HEK293T (cell line): ENCODE measurements around the gene RAB42.

Experiments used
- ARNT ChIP-seq: fragments of 450-650 bp; IDR thresholded peaks from 2 replicates; pipeline ENCODE4 v1.6.1; 2017; ENCODE audit warnings: mild to moderate bottlenecking
- BHLHE40 ChIP-seq: fragments of 450-650 bp; IDR thresholded peaks from 2 replicates; pipeline ENCODE4 v1.6.1; 2016; ENCODE audit warnings: mild to moderate bottlenecking, moderate library complexity, borderline replicate concordance
- CTBP1 ChIP-seq: fragments of 450-650 bp; IDR thresholded peaks from 2 replicates; pipeline ENCODE4 v1.6.1; 2016; ENCODE audit warnings: borderline replicate concordance
- ELF4 ChIP-seq: fragments of 450-650 bp; IDR thresholded peaks from 2 replicates; pipeline ENCODE4 v1.6.1; 2017; ENCODE audit warnings: antibody characterized with exemption
- FOXA1 ChIP-seq: fragments of 450-650 bp; IDR thresholded peaks from 2 replicates; pipeline ENCODE4 v1.6.1; 2016; ENCODE audit warnings: mild to moderate bottlenecking
- FOXM1 ChIP-seq: fragments of 450-650 bp; IDR thresholded peaks from 2 replicates; pipeline ENCODE4 v1.6.1; 2017; ENCODE audit warnings: mild to moderate bottlenecking, borderline replicate concordance
- HDGF ChIP-seq: fragments of 450-650 bp; IDR thresholded peaks from 2 replicates; pipeline ENCODE4 v1.6.1; 2017; ENCODE audit warnings: antibody characterized with exemption, borderline replicate concordance
- L3MBTL2 ChIP-seq: fragments of 450-650 bp; conservative IDR thresholded peaks from 2 replicates; pipeline ENCODE4 v1.6.1; 2016; ENCODE audit warnings: mild to moderate bottlenecking
- LEF1 ChIP-seq: fragments of 450-650 bp; IDR thresholded peaks from 2 replicates; pipeline ENCODE4 v1.6.1; 2017; ENCODE audit warnings: mild to moderate bottlenecking, borderline replicate concordance
- NFRKB ChIP-seq: fragments of 450-650 bp; IDR thresholded peaks from 2 replicates; pipeline ENCODE4 v1.6.1; 2016; ENCODE audit warnings: mild to moderate bottlenecking, moderate library complexity
- SP1 ChIP-seq: fragments of 450-650 bp; IDR thresholded peaks from 2 replicates; pipeline ENCODE4 v1.6.1; 2017
- SUZ12 ChIP-seq: fragments of 450-650 bp; IDR thresholded peaks from 2 replicates; pipeline ENCODE4 v1.6.1; 2016; ENCODE audit warnings: mild to moderate bottlenecking
- TARDBP ChIP-seq: fragments of 450-650 bp; IDR thresholded peaks from 2 replicates; pipeline ENCODE4 v1.6.1; 2016
- TF ChIP-seq, protein P1 (sequence below): fragments of 450-650 bp; IDR thresholded peaks from 2 replicates; pipeline ENCODE4 v1.6.1; 2016

DNA sequence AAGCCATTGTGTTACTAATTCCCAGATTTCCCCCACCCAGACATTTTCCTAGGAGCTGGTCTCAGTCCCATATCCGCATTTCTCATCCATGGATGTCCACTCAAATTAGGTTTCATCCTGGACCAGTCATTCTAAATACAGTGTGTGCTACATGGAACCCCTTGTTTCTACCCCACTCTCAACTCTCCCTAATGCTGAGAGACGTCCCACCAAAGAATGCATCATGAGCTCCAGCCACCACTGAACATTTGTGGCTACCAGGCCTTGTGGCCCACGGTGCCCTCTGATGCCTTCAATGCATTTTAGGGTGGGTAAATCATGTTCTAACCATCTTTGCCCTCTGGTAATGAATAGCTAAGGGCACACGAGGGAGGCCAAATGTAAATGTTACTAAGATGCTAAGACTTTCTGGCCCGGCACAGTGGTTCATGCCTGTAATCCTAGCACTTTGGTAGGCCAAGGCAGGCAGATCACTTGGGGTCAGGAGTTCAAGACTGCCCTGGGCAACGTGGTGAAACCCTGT is 13.3 kb upstream of the RAB42 start:
- TF ChIP-seq, protein P1, sequence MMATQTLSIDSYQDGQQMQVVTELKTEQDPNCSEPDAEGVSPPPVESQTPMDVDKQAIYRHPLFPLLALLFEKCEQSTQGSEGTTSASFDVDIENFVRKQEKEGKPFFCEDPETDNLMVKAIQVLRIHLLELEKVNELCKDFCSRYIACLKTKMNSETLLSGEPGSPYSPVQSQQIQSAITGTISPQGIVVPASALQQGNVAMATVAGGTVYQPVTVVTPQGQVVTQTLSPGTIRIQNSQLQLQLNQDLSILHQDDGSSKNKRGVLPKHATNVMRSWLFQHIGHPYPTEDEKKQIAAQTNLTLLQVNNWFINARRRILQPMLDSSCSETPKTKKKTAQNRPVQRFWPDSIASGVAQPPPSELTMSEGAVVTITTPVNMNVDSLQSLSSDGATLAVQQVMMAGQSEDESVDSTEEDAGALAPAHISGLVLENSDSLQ, result no peak
- no peak for TF ChIP-seq SUZ12
- TF ChIP-seq TARDBP, result no peak
- no peak for TF ChIP-seq FOXM1
- no peak for TF ChIP-seq NFRKB
- no peak for TF ChIP-seq SP1
- no peak for TF ChIP-seq BHLHE40
- TF ChIP-seq L3MBTL2, result no peak
- no peak for TF ChIP-seq ELF4
- no peak for TF ChIP-seq FOXA1
- TF ChIP-seq HDGF, result no peak
- TF ChIP-seq LEF1, result no peak
- TF ChIP-seq ARNT, result no peak
- no peak for TF ChIP-seq CTBP1
